ENCODE data around the gene TCF7L2.
A peak's percentile ranks its signal among the peaks of the same experiment; 100 is the strongest.

Gene TCF7L2

DNA sequence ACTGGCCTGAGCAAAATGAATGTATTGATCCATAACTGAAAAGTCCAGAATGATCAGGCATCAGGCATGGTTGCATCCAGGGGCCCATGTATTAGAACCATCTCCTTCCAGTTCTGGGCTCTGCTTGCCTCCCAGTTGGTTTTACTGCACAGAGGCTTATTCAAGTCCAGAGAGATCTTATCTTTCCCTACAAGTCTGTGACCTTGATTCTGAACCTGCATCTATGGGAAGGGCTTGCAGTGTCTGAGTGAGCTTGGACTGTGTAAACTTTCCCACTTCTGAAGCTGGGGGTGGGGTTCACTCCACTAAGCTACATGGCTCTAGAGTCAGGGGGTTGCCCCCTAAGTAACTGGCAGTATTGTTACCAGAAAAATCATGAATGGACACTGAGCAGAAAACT, 136.2 kb downstream of the TCF7L2 start:
- no peak for DNase-seq (ENCODE audit: low read depth in 1 of 2, low spot score in 1 of 2)
- TF ChIP-seq, protein P1, sequence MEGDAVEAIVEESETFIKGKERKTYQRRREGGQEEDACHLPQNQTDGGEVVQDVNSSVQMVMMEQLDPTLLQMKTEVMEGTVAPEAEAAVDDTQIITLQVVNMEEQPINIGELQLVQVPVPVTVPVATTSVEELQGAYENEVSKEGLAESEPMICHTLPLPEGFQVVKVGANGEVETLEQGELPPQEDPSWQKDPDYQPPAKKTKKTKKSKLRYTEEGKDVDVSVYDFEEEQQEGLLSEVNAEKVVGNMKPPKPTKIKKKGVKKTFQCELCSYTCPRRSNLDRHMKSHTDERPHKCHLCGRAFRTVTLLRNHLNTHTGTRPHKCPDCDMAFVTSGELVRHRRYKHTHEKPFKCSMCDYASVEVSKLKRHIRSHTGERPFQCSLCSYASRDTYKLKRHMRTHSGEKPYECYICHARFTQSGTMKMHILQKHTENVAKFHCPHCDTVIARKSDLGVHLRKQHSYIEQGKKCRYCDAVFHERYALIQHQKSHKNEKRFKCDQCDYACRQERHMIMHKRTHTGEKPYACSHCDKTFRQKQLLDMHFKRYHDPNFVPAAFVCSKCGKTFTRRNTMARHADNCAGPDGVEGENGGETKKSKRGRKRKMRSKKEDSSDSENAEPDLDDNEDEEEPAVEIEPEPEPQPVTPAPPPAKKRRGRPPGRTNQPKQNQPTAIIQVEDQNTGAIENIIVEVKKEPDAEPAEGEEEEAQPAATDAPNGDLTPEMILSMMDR (IDR thresholded peaks at IDR 0.05; ENCODE audit: insufficient read depth, low read length): no peak
- TF ChIP-seq SPI1 (IDR thresholded peaks at IDR 0.05; ENCODE audit: borderline replicate concordance, low read depth) (no peak), POLR2AphosphoS5 (IDR thresholded peaks at IDR 0.05; ENCODE audit: low read depth) (no peak), GABPA (IDR thresholded peaks at IDR 0.05; ENCODE audit: low read depth) (no peak)
- TF ChIP-seq, protein P2, sequence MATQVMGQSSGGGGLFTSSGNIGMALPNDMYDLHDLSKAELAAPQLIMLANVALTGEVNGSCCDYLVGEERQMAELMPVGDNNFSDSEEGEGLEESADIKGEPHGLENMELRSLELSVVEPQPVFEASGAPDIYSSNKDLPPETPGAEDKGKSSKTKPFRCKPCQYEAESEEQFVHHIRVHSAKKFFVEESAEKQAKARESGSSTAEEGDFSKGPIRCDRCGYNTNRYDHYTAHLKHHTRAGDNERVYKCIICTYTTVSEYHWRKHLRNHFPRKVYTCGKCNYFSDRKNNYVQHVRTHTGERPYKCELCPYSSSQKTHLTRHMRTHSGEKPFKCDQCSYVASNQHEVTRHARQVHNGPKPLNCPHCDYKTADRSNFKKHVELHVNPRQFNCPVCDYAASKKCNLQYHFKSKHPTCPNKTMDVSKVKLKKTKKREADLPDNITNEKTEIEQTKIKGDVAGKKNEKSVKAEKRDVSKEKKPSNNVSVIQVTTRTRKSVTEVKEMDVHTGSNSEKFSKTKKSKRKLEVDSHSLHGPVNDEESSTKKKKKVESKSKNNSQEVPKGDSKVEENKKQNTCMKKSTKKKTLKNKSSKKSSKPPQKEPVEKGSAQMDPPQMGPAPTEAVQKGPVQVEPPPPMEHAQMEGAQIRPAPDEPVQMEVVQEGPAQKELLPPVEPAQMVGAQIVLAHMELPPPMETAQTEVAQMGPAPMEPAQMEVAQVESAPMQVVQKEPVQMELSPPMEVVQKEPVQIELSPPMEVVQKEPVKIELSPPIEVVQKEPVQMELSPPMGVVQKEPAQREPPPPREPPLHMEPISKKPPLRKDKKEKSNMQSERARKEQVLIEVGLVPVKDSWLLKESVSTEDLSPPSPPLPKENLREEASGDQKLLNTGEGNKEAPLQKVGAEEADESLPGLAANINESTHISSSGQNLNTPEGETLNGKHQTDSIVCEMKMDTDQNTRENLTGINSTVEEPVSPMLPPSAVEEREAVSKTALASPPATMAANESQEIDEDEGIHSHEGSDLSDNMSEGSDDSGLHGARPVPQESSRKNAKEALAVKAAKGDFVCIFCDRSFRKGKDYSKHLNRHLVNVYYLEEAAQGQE (IDR thresholded peaks at IDR 0.05; ENCODE audit: insufficient replicate concordance, low read depth): no peak
- Histone ChIP-seq H3K4me3 (replicated peaks; ENCODE audit: insufficient read depth, low read length) (no peak overlapping the region), H3K27ac (replicated peaks) (no peak overlapping the region), H3K27me3 (ENCODE audit: insufficient read depth, poor library complexity, severe bottlenecking) (no peaks in the 10 kb centered on the region)

DNA sequence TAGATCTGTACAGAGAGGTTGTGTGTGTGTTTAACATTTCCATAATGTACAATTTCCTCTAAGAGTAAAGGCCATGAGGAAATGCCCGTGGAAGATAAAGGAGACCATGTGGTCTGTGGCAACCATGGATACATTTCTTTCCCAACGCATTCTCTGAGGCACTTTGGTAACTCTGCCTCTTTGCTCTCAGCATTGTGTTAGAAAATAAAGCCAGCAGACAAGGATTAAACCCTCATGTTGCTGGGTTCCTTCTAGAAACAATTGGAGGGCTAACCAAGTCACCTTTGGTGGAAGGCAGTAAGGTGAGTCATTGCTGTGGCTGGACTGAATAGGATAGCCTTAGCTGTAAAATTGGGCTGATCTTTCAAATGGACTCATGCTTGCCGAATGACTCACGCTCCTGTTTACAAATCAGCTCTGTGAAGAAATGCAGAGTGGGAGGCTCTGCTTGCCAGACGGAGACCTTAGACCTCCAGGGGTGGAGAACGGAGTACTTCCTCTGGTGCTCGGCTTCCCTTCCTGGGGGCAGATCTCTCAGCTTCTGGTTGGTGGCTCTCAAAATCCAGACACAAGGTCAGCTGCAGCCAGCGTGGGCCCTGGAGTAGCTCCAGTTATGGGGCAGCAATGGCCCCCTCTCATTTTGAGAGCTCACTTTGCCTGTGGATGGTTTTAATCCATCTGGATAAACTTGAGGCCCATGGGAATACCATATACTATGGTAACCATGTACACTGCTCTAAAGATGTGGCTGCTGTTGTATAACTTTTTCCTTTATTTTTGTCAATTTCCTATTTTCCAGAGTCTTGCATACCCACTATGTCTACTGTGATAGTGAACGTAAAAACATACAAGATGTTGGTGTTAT, 137.3 kb downstream of the TCF7L2 start:
- TF ChIP-seq, protein P2 (IDR thresholded peaks at IDR 0.05; ENCODE audit: insufficient replicate concordance, low read depth): no peak
- TF ChIP-seq GABPA (IDR thresholded peaks at IDR 0.05; ENCODE audit: low read depth): no peak
- TF ChIP-seq POLR2AphosphoS5 (IDR thresholded peaks at IDR 0.05; ENCODE audit: low read depth): no peak
- TF ChIP-seq SPI1 (IDR thresholded peaks at IDR 0.05; ENCODE audit: borderline replicate concordance, low read depth): no peak
- TF ChIP-seq, protein P1 (IDR thresholded peaks at IDR 0.05; ENCODE audit: insufficient read depth, low read length): no peak
- Histone ChIP-seq H3K4me3 (replicated peaks; ENCODE audit: insufficient read depth, low read length) (no peak overlapping the region), H3K27ac (replicated peaks) (no peak overlapping the region), H3K27me3 (ENCODE audit: insufficient read depth, poor library complexity, severe bottlenecking) (no peaks in the 10 kb centered on the region)
- peak; percentile 17 to 61 for DNase-seq (ENCODE audit: low read depth in 1 of 2, low spot score in 1 of 2)

DNA sequence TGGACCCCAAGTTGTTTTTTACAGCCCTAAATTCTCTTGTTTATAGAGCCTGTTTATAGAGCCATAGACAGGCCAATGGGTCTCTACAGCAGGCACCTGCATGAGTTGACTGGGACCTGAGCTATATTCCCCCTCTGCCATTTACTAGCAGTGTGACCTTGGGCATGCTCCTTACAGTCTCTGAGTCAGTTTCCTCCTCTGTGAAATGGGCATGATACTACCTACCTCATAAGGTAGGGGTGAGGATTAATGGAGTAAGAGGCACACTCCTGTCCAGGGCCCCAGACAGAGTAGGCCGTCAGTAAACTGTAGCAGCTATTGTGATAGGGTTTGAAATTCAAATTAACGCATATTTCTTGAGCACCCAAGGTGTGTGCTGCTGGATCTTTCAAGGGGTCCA, 138.1 kb downstream of the TCF7L2 start:
- TF ChIP-seq, protein P2 (IDR thresholded peaks at IDR 0.05; ENCODE audit: insufficient replicate concordance, low read depth): no peak
- no peak for TF ChIP-seq POLR2AphosphoS5 (IDR thresholded peaks at IDR 0.05; ENCODE audit: low read depth)
- TF ChIP-seq, protein P1 (IDR thresholded peaks at IDR 0.05; ENCODE audit: insufficient read depth, low read length): no peak
- TF ChIP-seq SPI1 (IDR thresholded peaks at IDR 0.05; ENCODE audit: borderline replicate concordance, low read depth): no peak
- TF ChIP-seq GABPA (IDR thresholded peaks at IDR 0.05; ENCODE audit: low read depth): no peak
- Histone ChIP-seq H3K4me3 (replicated peaks; ENCODE audit: insufficient read depth, low read length) (no peak overlapping the region), H3K27ac (replicated peaks) (no peak overlapping the region), H3K27me3 (ENCODE audit: insufficient read depth, poor library complexity, severe bottlenecking) (no peaks in the 10 kb centered on the region)
- DNase-seq (ENCODE audit: low read depth in 1 of 2, low spot score in 1 of 2): no peak
